IMR-90 (cell line): ENCODE data around the gene SLC35G6. TPM values are rescaled to one million over a fixed set of nuclear protein-coding genes. Genes with fewer than 3 reads are reported as not detected.

ENCODE experiments used
- RAD21 ChIP-seq: IDR thresholded peaks from 2 replicates; pipeline ENCODE4 v1.6.1; 2012; ENCODE audit warnings: low read length, improper control_type of control experiment
- polyA plus RNA-seq, 3 experiments: library from polyadenylated mRNA; depleted of rRNA; stranded (reverse); fragments of >200 nt; gene quantifications; 2 replicates each; pipeline ENCODE4 v1.2.3, GENCODE V29; 2012; ENCODE audit warnings: low replicate concordance in 1 of 3
- total RNA-seq: library from RNA; depleted of rRNA; stranded (reverse); fragments of >200 nt; gene quantifications from 2 replicates; pipeline ENCODE4 v1.2.3, GENCODE V29; 2012
- TF ChIP-seq, protein P1 (sequence below): conservative IDR thresholded peaks from 2 replicates; pipeline ENCODE4 v1.5.1; 2012; ENCODE audit warnings: mild to moderate bottlenecking, low read depth, low read length, improper control_type of control experiment

Gene SLC35G6
- total and polyA plus RNA-seq, 2 of the 4 experiments (the other 2 are of a cell fraction) = not detected

DNA sequence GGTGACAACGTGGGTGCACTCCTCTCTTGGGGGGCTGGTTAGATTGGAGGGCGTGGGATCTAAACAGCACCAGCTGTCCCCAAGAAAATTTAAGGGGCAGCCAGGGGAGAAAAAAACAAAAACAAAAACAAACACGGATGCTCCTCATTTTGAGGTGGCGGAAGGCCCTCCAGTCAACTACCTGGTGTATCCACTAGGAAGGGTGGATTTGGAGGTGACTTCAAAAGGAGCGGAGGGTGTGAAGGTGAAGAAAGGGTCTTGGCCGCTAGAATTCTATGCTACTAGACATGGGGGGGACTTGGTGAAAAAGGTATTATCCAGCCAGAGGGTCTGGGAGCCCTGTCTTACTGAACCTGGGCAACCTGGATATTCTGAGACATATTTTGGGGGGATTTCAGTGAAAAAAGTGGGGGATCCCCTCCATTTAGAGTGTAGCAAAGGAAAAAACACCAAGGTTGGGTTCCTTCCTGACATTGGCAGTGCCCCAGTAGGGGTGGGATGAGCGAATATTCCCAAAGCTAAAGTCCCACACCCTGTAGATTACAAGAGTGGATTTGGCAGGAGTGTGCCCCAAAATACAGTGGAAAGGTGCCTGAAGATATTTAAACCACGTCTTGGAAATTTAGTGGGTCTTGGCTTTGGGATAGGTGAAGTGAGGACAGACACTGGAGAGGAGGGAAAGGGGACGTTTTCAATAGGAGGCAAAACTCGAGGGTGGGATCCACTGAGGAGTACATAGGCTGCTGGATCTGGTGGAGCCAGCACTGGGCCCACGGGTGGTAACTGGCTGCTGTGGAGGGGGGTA lies 42.4 kb upstream of the SLC35G6 start (continued):
- TF ChIP-seq, protein P1, sequence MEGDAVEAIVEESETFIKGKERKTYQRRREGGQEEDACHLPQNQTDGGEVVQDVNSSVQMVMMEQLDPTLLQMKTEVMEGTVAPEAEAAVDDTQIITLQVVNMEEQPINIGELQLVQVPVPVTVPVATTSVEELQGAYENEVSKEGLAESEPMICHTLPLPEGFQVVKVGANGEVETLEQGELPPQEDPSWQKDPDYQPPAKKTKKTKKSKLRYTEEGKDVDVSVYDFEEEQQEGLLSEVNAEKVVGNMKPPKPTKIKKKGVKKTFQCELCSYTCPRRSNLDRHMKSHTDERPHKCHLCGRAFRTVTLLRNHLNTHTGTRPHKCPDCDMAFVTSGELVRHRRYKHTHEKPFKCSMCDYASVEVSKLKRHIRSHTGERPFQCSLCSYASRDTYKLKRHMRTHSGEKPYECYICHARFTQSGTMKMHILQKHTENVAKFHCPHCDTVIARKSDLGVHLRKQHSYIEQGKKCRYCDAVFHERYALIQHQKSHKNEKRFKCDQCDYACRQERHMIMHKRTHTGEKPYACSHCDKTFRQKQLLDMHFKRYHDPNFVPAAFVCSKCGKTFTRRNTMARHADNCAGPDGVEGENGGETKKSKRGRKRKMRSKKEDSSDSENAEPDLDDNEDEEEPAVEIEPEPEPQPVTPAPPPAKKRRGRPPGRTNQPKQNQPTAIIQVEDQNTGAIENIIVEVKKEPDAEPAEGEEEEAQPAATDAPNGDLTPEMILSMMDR = no peak
- no peak for TF ChIP-seq RAD21
